HepG2 (cell line): ENCODE measurements around the gene CFAP221. TPM values are rescaled to one million over a fixed set of nuclear protein-coding genes. Genes with fewer than 3 reads are reported as not detected.

Source experiments
- ATAC-seq: fragments of 200-7000 bp; cut with Tn5 transposase; 3 replicates; pipeline ENCODE4 v1.9.1; 2020; ENCODE audit warnings: mild to moderate bottlenecking, moderate library complexity
- BruUV-seq: library from RNA; stranded (reverse); fragments of 400-500 nt; replicated peaks from 2 replicates; lab custom pipeline; 2021; lab: Mats Ljungman, UMichigan
- CTCF ChIA-PET: fragments of 300-600 bp; formaldehyde crosslinking; extraction: SDS; loops from one replicate; lab custom pipeline; 2021; ENCODE audit warnings: low total read pairs, inconsistent platforms, low intra/inter-chr PET ratio; lab: Yijun Ruan, JAX
- POLR2A ChIA-PET: fragments of 350-600 bp; sonication (Branson Sonifier 250); formaldehyde crosslinking; loops from one replicate; lab custom pipeline; 2020; ENCODE audit warnings: antibody characterized with exemption, inconsistent platforms; lab: Yijun Ruan, JAX
- DNase-seq: peaks from one replicate; pipeline ENCODE4 v3.0.0-alpha.2; 2015; ENCODE audit warnings: low spot score
- FAIRE-seq: peaks from 3 replicates; lab custom pipeline; 2011; peaks lifted over from hg19 to GRCh38; lab: Jason Lieb, UNC
- H2AFZ ChIP-seq: one replicate; pipeline ENCODE4 v1.6.1; 2011; ENCODE audit warnings: low read length, inconsistent platforms
- H3K27ac ChIP-seq: fragments of 300-600 bp; 3 replicates; pipeline ENCODE4 v1.8.0; 2011; ENCODE audit warnings: mixed run types, mild to moderate bottlenecking, mixed read lengths, low read length, inconsistent platforms; ENCODE audit not compliant: insufficient read depth; ENCODE audit errors: extremely low read length
- H3K27me3 ChIP-seq, 2 experiments: fragments of 200-600 bp in 1 of 2; 2 replicates in 1 of 2; 3 replicates in 1 of 2; pipeline versions ENCODE4 v1.6.0 to v1.8.0; 2011; ENCODE audit warnings: low read length in 2 of 2, mild to moderate bottlenecking in 2 of 2, moderate library complexity in 2 of 2, inconsistent platforms in 1 of 2; ENCODE audit not compliant: insufficient read depth in 2 of 2, control insufficient read depth in 1 of 2
- H3K36me3 ChIP-seq, 2 experiments: fragments of 200-600 bp in 1 of 2; replicated peaks in 1 of 2; 2 replicates in 1 of 2; 3 replicates in 1 of 2; pipeline versions ENCODE4 v1.5.1 to v1.8.0; 2011; ENCODE audit warnings: low read length in 2 of 2, inconsistent platforms in 1 of 2; ENCODE audit not compliant: insufficient read depth in 2 of 2, control insufficient read depth in 1 of 2
- H3K4me1 ChIP-seq: 2 replicates; pipeline ENCODE4 v1.5.1; 2012; ENCODE audit warnings: low read length, inconsistent platforms; ENCODE audit not compliant: insufficient read depth
- H3K4me2 ChIP-seq: 2 replicates; pipeline ENCODE4 v1.6.0; 2011; ENCODE audit warnings: low read depth, low read length, inconsistent platforms
- H3K4me3 ChIP-seq, 3 experiments: fragments of 200-600 bp in 1 of 3; sonication (generic), shearing (Covaris generic) in 1 of 3; replicated peaks in 1 of 3; 2 replicates each; pipeline ENCODE4 v1.5.1; 2011 to 2016; ENCODE audit warnings: low read length in 3 of 3, inconsistent platforms in 2 of 3, low read depth in 2 of 3, mild to moderate bottlenecking in 2 of 3, control low read depth in 1 of 3, mixed read lengths in 1 of 3; ENCODE audit not compliant: insufficient read depth in 1 of 3
- H3K79me2 ChIP-seq: one replicate; pipeline ENCODE4 v1.6.1; 2011; ENCODE audit warnings: low read length, inconsistent platforms; ENCODE audit not compliant: insufficient read depth
- H3K9ac ChIP-seq: 2 replicates; pipeline ENCODE4 v1.6.0; 2011; ENCODE audit warnings: mild to moderate bottlenecking, low read depth, low read length, inconsistent platforms; ENCODE audit not compliant: insufficient read depth
- H3K9me3 ChIP-seq: 2 replicates; pipeline ENCODE4 v1.5.1; 2012; ENCODE audit warnings: mild to moderate bottlenecking, low read length
- H4K20me1 ChIP-seq: 2 replicates; pipeline ENCODE4 v1.6.0; 2011; ENCODE audit warnings: inconsistent platforms, mild to moderate bottlenecking, low read length, moderate library complexity; ENCODE audit not compliant: insufficient read depth
- MLLT10 ChIP-seq: sonication (generic); formaldehyde crosslinking; IDR thresholded peaks from 2 replicates; pipeline ENCODE4 v1.4.0; 2020; ENCODE audit warnings: missing genetic modification reagents
- NFATC3 ChIP-seq: sonication (generic); formaldehyde crosslinking; IDR thresholded peaks from 2 replicates; pipeline ENCODE4 v1.5.1; 2020; ENCODE audit warnings: mild to moderate bottlenecking, missing genetic modification reagents
- REL ChIP-seq: sonication (generic); formaldehyde crosslinking; conservative IDR thresholded peaks from 2 replicates; pipeline ENCODE4 v1.8.0; 2022; ENCODE audit warnings: mild to moderate bottlenecking, missing genetic modification reagents, moderate library complexity
- TBX2 ChIP-seq: sonication (generic); formaldehyde crosslinking; IDR thresholded peaks from 2 replicates; pipeline ENCODE4 v1.5.0; 2020; ENCODE audit warnings: missing genetic modification reagents, mild to moderate bottlenecking, borderline replicate concordance
- U2AF2 ChIP-seq: fragments of 200-400 bp; formaldehyde crosslinking; IDR thresholded peaks from 2 replicates; pipeline ENCODE4 v1.6.1; 2017; ENCODE audit warnings: low read depth, mild to moderate bottlenecking, low read length
- ZNF792 ChIP-seq: IDR thresholded peaks from 2 replicates; pipeline ENCODE4 v1.6.1; 2016
- WGBS: methylation state at CpG from one replicate; pipeline ENCODE4 v1.1.6; 2017; ENCODE audit warnings: low lambda C conversion rate; 5-methylcytosine and 5-hydroxymethylcytosine counted together
- in situ Hi-C: cut with HindIII; loops from 2 replicates; pipeline ENCODE4 v1.10.0; 2017; ENCODE audit warnings: low pct_unique_long_range_greater_than_20kb; ENCODE audit not compliant: extremely low pct_ligation_motif_present
- intact Hi-C: fragments of 100-400 bp; cut with micrococcal nuclease; formaldehyde crosslinking; loops from one replicate; pipeline ENCODE4 v1.10.0; 2022; ENCODE audit not compliant: unreplicated experiment
- polyA plus RNA-seq, 8 experiments: library from polyadenylated mRNA; depleted of rRNA in 3 of 8; stranded (reverse) in 7 of 8; unstranded in 1 of 8; fragments of >200 nt; fragmentation: Illumina TruSeq in 4 of 8; extraction: Trizol in 4 of 8; gene quantifications; 2 replicates each; pipeline versions ENCODE4 v1.2.1 to v1.2.3, GENCODE V29; 2011 to 2016; ENCODE audit warnings: low read depth in 4 of 8, missing spikeins in 1 of 8, mixed read lengths in 1 of 8; ENCODE audit not compliant: insufficient read depth in 1 of 8
- total RNA-seq, 5 experiments: library from RNA; depleted of rRNA; stranded (reverse); fragments of >200 nt; fragmentation: Illumina TruSeq; extraction: Trizol; gene quantifications; 2 replicates each; pipeline ENCODE4 v1.2.3, GENCODE V29; 2016; ENCODE audit warnings: low read depth in 1 of 5
- TF ChIP-seq, protein P1 (sequence below): sonication (generic); formaldehyde crosslinking; IDR thresholded peaks from 2 replicates; pipeline ENCODE4 v1.4.0; 2020; ENCODE audit warnings: low read depth, missing genetic modification reagents
- TF ChIP-seq, protein P2 (sequence below): sonication (generic); formaldehyde crosslinking; conservative IDR thresholded peaks from 2 replicates; pipeline ENCODE4 v1.5.0; 2020; ENCODE audit warnings: missing genetic modification reagents

The CFAP221 gene
- total and polyA plus RNA-seq, 2 of the 13 experiments (the other 11 are each of a cell fraction or from before 2014, with no cell fraction given): not detected

DNA sequence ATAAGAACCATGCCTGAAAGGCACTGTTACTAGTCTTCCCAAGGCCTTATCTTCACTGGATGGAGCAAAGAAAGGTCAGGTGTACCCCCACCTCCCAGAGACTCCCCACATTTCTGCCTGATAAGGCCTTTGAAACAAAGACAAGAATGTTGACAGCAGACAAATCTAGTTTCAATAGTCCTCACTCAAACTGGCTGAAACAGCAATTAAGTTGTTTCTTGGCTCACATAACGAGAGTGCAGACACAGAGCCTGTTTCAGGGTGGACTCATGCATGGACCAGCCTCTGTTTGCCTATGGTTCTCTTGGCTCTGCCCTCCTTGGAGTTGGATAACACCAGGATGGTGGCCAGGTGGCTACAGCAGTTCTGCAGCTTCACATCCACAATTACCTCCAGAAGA is 7.5 kb upstream of the CFAP221 start:
- H3K4me2 ChIP-seq: no peak overlapping the region
- H3K9ac ChIP-seq: no peak overlapping the region
- no peaks in the 10 kb centered on the region; a peak in 1 of 5 replicates for H3K27me3 ChIP-seq
- no peaks in the 10 kb centered on the region for H3K79me2 ChIP-seq
- ChIA-PET CTCF (no interaction called here), POLR2A (no interaction called here)
- no peak overlapping the region for H3K4me3 ChIP-seq
- no peaks in the 10 kb centered on the region for H3K4me1 ChIP-seq
- TF ChIP-seq, protein P1, sequence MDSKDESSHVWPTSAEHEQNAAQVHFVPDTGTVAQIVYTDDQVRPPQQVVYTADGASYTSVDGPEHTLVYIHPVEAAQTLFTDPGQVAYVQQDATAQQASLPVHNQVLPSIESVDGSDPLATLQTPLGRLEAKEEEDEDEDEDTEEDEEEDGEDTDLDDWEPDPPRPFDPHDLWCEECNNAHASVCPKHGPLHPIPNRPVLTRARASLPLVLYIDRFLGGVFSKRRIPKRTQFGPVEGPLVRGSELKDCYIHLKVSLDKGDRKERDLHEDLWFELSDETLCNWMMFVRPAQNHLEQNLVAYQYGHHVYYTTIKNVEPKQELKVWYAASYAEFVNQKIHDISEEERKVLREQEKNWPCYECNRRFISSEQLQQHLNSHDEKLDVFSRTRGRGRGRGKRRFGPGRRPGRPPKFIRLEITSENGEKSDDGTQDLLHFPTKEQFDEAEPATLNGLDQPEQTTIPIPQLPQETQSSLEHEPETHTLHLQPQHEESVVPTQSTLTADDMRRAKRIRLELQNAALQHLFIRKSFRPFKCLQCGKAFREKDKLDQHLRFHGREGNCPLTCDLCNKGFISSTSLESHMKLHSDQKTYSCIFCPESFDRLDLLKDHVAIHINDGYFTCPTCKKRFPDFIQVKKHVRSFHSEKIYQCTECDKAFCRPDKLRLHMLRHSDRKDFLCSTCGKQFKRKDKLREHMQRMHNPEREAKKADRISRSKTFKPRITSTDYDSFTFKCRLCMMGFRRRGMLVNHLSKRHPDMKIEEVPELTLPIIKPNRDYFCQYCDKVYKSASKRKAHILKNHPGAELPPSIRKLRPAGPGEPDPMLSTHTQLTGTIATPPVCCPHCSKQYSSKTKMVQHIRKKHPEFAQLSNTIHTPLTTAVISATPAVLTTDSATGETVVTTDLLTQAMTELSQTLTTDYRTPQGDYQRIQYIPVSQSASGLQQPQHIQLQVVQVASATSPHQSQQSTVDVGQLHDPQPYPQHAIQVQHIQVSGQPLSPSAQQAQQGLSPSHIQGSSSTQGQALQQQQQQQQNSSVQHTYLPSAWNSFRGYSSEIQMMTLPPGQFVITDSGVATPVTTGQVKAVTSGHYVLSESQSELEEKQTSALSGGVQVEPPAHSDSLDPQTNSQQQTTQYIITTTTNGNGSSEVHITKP: no peak
- TF ChIP-seq ZNF792: no peak
- TF ChIP-seq, protein P2, sequence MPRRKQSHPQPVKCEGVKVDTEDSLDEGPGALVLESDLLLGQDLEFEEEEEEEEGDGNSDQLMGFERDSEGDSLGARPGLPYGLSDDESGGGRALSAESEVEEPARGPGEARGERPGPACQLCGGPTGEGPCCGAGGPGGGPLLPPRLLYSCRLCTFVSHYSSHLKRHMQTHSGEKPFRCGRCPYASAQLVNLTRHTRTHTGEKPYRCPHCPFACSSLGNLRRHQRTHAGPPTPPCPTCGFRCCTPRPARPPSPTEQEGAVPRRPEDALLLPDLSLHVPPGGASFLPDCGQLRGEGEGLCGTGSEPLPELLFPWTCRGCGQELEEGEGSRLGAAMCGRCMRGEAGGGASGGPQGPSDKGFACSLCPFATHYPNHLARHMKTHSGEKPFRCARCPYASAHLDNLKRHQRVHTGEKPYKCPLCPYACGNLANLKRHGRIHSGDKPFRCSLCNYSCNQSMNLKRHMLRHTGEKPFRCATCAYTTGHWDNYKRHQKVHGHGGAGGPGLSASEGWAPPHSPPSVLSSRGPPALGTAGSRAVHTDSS: no peak
- TF ChIP-seq U2AF2: no peak
- no peak for TF ChIP-seq TBX2 (CRISPR knock-in tag)
- no peak for TF ChIP-seq MLLT10 (CRISPR knock-in tag)
- no peak for TF ChIP-seq REL
- no peak for TF ChIP-seq NFATC3 (CRISPR knock-in tag)
- H2AFZ ChIP-seq: no peak overlapping the region
- FAIRE-seq: no peak
- intact Hi-C loops (no loop called here), in situ Hi-C loops (no loop called here)
- 0% methylated on average over 1 of the region's 1 CpG for WGBS
- no peak for ATAC-seq
- no peak overlapping the region for H3K27ac ChIP-seq
- H3K9me3 ChIP-seq: peaks cover 12% of the 10 kb centered on the region
- H4K20me1 ChIP-seq: no peaks in the 10 kb centered on the region
- BruUV-seq: no TSS peak
- DNase-seq: no peak
- H3K36me3 ChIP-seq: no peaks in the 10 kb centered on the region
